GM18909 (cell line): ENCODE measurements around the gene COG1.
A peak's percentile ranks its signal among the peaks of the same experiment; 100 is the strongest.

ENCODE experiments used
- ATAC-seq: cut with Tn5 transposase; IDR thresholded peaks from one replicate; pipeline ENCODE4 v1.9.1; 2021; ENCODE audit warnings: mild to moderate bottlenecking; ENCODE audit not compliant: unreplicated experiment, poor library complexity

COG1 gene

GRCh38 chr17:73166731-73167581 is 25.9 kb upstream of the COG1 start:
- ATAC-seq = peak; percentile 47

- ATAC-seq = no peak
Observed at GRCh38 chr17:73168667-73169066, 24.2 kb upstream of the COG1 start.

- no peak for ATAC-seq
Observed at GRCh38 chr17:73170324-73170723, 22.5 kb upstream of the COG1 start.

GRCh38 chr17:73172252-73172651 is 20.6 kb upstream of the COG1 start:
- ATAC-seq = no peak

- ATAC-seq = no peak
Observed at GRCh38 chr17:73174126-73174525, 18.7 kb upstream of the COG1 start.

GRCh38 chr17:73175962-73176565 is 16.8 kb upstream of the COG1 start:
- no peak for ATAC-seq

- no peak for ATAC-seq
Observed at GRCh38 chr17:73179387-73179786, 13.5 kb upstream of the COG1 start.

GRCh38 chr17:73179878-73180277 is 13.0 kb upstream of the COG1 start:
- ATAC-seq = no peak

- no peak for ATAC-seq
Observed at GRCh38 chr17:73182616-73183310, 10.1 kb upstream of the COG1 start.

GRCh38 chr17:73184136-73184993 is 8.5 kb upstream of the COG1 start:
- no peak for ATAC-seq

- ATAC-seq = no peak
Observed at GRCh38 chr17:73186283-73187050, 6.4 kb upstream of the COG1 start.

- ATAC-seq = no peak
Observed at GRCh38 chr17:73187203-73187769, 5.6 kb upstream of the COG1 start.

- no peak for ATAC-seq
Observed at GRCh38 chr17:73188011-73188410, 4.8 kb upstream of the COG1 start.

GRCh38 chr17:73189417-73190099 is 3.3 kb upstream of the COG1 start:
- ATAC-seq = no peak

GRCh38 chr17:73191443-73192205 is 1.2 kb upstream of the COG1 start:
- peak; percentile 37 for ATAC-seq

- peak; percentile 70 for ATAC-seq
Observed at GRCh38 chr17:73192206-73192893, 505 bp upstream of the COG1 start.

GRCh38 chr17:73194514-73195222 is 1.8 kb downstream of the COG1 start:
- no peak for ATAC-seq
